Measurements from ENCODE around the gene SPRR2E.
"Not testable (repeated sequence)": the region's sequence is repeated elsewhere in the genome, so short reads cannot be mapped to it uniquely, and the experiment has no call there.

The SPRR2E gene

DNA sequence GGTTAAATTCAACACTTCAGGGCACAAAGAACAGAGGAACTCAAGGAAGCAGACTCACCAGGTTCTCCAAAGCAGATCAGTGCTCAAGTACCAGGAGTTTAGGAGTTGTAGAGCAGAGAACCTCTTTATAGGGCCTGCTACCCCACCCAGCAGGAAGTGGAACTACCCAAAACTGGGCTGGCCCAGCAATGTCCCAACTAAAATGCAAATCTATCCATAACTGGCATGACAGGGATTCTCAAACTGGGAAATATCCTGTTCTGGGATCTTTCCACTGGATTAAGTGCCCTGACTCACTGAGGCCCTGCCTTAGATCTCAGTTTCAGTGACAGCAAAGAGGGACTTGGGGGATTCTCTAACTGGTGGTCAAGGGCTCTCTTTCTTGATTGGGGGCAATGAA lies at the start of gene SPRR2E:
TSS of gene SPRR2E (minus strand) at position 101 of the 400 bp plus-strand sequence. CDS start 775 bp downstream, outside the sequence.
- DNase-seq, result no peak

- no peak for DNase-seq
These were observed 47.1 kb upstream of the SPRR2E start for GRCh38 chr1:153141377-153141776.

DNA sequence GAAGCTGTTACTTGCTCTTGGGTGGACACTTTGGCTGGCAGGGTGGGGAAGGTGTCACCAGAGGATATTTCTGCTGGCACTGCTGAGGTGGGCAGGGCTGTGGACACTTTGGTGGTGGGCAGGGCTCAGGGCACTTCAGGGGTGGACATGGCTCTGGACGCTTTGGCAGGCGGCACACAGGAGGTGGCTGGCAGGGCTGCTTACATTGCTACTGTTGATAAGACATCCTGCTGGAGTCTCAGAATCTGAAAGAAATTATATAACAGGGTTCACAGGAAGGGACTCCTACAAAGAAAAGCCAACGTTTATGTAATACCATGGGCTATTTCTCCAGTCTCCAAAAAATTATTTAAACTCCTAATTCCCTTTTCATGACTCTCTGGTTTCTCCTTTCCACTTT lies 46.2 kb upstream of the SPRR2E start:
- DNase-seq, result no peak

DNA sequence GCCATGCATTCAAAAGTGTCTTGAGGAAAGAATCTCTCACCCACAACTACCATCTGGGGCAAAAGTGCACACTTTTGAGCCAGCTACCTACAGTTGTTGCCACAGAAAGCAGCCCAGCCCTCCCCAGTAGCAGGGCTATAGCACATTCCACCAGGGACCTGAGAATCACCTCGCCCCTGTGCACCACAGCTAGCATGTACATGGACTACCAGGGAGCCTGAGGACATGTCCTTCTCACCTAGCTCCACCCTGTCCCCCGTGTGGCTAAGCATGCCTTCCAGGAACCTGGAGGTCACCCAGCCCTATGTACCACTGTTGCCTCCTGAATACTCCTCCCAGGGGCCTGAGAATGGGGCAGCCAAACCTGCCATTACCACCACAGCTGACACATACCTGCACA lies 39.4 kb upstream of the SPRR2E start:
- DNase-seq, result no peak

DNA sequence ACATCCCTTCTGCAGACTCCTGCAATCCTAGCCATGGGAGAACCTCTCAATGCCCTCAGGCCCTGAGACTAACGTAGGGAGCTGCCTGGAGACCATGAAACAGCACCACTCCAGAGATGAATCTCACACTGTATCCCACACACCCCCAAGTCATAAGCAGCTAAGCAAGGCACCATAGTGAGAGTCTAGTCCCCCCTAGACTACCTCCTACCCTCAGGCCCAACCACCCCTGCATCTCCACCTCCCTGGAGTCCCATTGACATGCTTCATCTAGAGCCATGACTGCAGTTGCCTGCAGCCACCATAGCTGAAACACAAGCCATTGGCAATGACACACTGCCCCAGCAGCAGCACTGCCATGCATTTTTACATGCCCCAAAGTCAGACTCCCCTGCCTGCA lies 38.9 kb upstream of the SPRR2E start:
- no peak for DNase-seq

GRCh38 chr1:153128688-153129087 lies 34.4 kb upstream of the SPRR2E start:
- not testable (repeated sequence) for DNase-seq

DNA sequence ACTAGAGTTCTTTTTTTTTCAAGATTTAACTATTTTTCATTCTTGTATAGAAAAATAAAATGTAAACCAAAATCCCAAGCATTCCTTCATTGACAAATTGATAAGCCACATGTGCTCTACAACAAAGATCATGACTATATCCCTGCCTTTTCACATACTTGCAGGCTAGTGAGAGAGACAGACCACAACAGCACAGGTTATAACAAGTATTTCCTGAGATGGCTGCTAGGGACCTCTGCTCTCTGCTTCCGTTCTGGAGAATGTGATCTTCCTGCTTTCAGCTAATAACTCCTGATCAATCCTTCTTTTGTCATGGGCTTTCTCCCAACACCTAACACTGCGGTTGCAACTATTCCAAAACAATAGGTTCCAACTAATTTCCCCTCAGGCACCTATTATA lies 33.0 kb upstream of the SPRR2E start:
- DNase-seq, result no peak

DNA sequence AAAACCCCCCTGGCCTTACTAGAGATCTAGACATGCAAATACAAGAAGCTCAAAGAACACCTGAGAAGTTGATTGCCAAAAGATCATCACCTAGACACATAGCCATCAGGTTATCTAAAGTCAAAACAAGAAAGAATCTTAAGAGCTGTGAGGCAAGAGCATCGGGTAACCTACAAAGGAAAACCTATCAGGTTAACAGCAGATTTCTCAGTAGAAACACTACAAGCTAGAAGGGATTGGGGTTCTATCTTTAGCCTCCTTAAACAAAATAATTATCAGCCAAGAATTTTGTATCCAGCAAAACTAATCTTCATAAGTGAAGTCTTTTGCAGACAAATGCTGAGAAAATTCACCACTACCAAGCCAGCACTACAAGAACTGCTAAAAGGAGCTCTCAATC lies 31.2 kb upstream of the SPRR2E start:
- DNase-seq, result no peak

DNA sequence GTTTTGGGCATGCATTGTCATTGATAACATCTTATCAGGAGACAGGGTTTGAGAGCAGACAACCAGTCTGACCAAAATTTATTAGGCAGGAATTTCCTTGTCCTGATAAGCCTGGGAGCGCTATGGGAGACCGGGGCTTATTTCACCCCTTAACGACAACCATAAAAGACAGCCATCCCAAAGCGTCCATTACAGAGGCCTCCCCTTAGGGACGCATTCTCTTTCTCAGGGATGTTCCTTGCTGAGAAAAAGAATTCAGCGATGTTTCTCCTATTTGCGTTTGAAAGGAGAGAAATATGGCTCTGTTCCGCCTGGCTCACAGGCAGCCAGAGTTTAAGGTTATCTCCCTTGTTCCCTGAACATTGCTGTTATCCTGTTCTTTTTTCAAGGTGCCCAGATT lies 29.5 kb upstream of the SPRR2E start:
- DNase-seq, result not testable (repeated sequence)

- no peak for DNase-seq
These were observed 28.6 kb upstream of the SPRR2E start for GRCh38 chr1:153122831-153123421.

DNA sequence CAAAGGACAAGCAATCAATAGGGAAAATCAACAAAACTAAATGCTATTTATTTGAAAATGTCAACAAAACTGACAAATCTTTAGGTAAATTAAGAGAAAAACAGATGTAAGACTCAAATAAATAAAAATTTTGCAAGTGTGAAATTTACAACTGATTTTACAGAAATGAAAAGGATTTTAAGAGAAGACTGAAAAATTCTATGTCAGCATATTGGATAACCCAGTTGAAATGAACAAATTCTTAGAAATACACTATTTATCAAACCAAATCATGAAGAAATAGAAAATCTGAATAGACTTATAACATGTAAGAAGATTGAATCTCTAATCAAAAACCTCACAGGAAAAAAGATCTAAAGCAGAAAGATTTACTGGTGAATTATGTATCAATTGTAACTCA lies 26.6 kb upstream of the SPRR2E start:
- DNase-seq, result no peak

DNA sequence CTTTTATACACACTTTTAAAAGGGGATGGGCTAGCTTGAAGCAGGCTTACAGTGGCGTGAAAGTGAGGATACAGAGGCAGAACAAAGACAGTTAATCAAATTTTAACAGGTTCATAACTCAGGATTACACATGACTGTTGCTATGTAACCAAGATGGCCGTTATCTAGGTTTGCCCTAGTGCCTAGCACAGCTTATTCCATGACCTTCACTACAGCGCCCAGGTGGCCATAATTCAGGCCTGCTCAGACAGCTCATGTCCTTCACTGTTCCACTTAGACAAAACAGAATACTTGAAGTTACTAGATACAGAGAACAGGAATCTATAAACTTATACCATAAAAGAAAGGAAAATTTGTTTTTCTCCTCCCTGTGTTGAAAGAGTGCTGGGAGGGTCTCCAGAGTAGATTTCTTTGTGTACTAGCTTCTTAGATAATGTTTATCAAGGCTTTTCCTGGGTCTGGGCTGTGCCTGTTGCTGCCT lies 25.2 kb upstream of the SPRR2E start:
- DNase-seq, result peak; percentile 42

- peak; percentile 27 for DNase-seq
These were observed 20.9 kb upstream of the SPRR2E start for GRCh38 chr1:153115264-153115663.

DNA sequence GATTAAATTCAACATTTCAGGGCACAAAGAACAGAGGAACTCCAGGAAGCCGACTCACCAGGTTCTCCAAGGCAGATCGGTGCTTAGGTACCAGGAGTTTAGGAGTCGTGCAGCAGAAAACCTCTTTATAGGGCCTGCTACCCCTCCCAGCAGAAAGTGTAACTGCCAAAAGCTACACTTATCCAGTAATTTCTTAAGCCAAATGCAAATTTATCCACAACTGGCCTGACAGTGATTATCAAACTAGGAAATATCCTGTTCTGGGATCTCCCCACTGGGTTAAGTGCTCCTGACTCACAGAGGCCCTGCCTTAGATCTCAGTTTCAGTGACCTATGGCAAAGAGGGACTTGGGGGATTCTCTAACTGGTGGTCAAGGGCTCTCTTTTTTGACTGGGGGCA lies 19.1 kb upstream of the SPRR2E start, which contains the start of gene SPRR2F:
TSS of gene SPRR2F (minus strand) at position 101 of the 400 bp plus-strand sequence. CDS start 783 bp downstream, outside the sequence.
- DNase-seq, result no peak

- DNase-seq, result not testable (repeated sequence)
These were observed 18.1 kb upstream of the SPRR2E start for GRCh38 chr1:153112454-153112853.

GRCh38 chr1:153100245-153100644 lies 5.9 kb upstream of the SPRR2E start:
- DNase-seq, result no peak

DNA sequence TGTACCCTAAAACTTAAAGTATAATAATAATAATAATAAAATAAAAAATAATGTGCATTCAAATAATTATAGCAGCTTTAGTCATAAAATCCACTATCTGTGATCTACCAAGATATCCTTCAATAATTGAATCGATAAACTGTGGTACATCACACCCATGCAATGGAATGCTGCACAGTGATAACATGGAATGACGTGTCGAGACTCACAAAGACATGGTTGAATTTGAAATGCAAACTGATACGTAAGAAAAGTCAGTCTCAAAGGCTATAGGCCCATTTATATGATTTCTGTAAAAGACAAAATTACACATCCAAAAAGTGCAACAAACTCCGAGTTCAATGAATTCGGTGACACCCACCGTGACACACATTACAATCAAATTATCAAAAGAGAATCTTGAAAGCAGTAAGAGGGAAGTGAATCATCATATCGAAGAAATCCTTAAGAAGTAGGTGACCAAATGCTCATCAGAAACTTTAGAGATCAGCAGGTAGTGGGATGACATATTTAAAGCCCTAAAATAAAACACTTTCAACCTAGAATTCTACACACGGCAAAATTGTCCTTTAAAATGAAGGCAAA lies 5.2 kb upstream of the SPRR2E start:
- DNase-seq, result no peak

- DNase-seq, result no peak
These were observed 1.4 kb upstream of the SPRR2E start for GRCh38 chr1:153095764-153096163.

DNA sequence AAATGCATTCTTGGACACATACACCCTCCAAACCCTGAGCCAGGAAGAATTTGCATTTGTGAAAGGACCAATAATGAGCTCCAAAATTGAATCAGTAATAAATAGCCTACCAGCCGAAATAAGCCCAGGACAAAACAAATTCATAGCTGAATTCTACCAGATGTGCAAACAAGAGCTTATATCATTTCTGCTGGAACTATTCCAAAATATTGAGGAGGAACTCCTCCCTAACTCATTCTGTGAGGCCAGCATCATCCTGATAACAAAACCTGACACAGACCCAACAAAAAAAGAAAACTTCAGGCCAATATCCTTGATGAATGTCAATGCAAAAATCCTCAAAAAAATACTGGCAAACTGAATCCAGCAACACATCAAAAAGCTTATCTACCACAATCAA lies 6.7 kb downstream of the SPRR2E start:
- peak; percentile 56 for DNase-seq

DNA sequence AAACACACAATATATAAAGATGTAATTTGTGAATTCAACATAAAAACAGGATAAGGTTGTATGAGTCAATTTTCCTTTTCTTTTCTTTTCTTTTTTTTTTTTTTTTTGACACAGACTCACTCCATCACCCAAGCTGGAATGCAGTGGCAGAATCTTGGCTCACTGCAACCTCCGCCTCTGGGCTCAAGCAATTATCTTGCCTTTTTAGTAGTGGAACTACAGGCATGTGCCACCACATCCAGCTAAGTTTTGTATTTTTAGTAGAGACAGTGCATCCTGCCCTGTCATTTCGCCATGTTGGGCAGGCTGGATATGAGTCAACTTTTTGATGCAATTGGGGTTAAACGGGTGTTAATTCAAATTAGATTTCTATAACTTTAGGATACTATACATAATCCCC lies 12.6 kb downstream of the SPRR2E start:
- DNase-seq, result no peak

GRCh38 chr1:153072806-153073726 lies 21.3 kb downstream of the SPRR2E start:
- DNase-seq, result peak; percentile 76

- no peak for DNase-seq
These were observed 22.8 kb downstream of the SPRR2E start, which contains the start of gene SPRR2B for GRCh38 chr1:153071511-153071910. SPRR2B (minus strand) TSS chr1:153071611; CDS start chr1:153070839, 772 bp downstream.

GRCh38 chr1:153070243-153070642 lies 24.1 kb downstream of the SPRR2E start:
- DNase-seq, result no peak

Measured in OCI-M1 (cell line).